H1 (cell line): ENCODE results near the gene CEP350. TPM values are rescaled to one million over a fixed set of nuclear protein-coding genes. Genes with fewer than 3 reads are reported as not detected.

Source experiments
- BACH1 ChIP-seq: IDR thresholded peaks from 2 replicates; pipeline ENCODE4 v1.6.1; 2012; ENCODE audit warnings: low read length, improper control_type of control experiment
- JUN ChIP-seq: IDR thresholded peaks from 2 replicates; pipeline ENCODE4 v1.6.1; 2011; ENCODE audit warnings: low read depth, mild to moderate bottlenecking, improper control_type of control experiment, low read length
- RXRA ChIP-seq: IDR thresholded peaks from 2 replicates; pipeline ENCODE4 v1.6.1; 2011; ENCODE audit warnings: low read depth, mild to moderate bottlenecking, low read length, moderate library complexity; ENCODE audit not compliant: insufficient read depth
- SUZ12 ChIP-seq: fragments of 200-600 bp; sonication (generic); IDR thresholded peaks from 2 replicates; pipeline ENCODE4 v1.6.1; 2012; ENCODE audit warnings: mild to moderate bottlenecking, inconsistent platforms, low read length, moderate library complexity, mixed read lengths
- TEAD4 ChIP-seq: IDR thresholded peaks from 2 replicates; pipeline ENCODE4 v1.6.1; 2012; ENCODE audit warnings: low read depth, low read length, inconsistent platforms, mixed read lengths
- polyA plus RNA-seq, 7 experiments: library from polyadenylated mRNA; depleted of rRNA in 3 of 7; stranded (reverse) in 5 of 7; unstranded in 2 of 7; fragments of >200 nt in 5 of 7; fragments of 200-250 nt in 2 of 7; gene quantifications; 1 replicate in 5 of 7; 2 replicates in 1 of 7; 4 replicates in 1 of 7; pipeline versions ENCODE4 v1.2.1 to v1.2.3, GENCODE V29; 2011 to 2013; ENCODE audit warnings: missing spikeins in 2 of 7, mixed read lengths in 2 of 7
- total RNA-seq: library from RNA; stranded (reverse); fragmentation: NEBNext Ultra II Directional; extraction: Animal tissue kit (Norgen Biotek cat#: 25700); gene quantifications from 2 replicates; pipeline ENCODE4 v1.2.1, GENCODE V29; 2021

CEP350 gene
- total and polyA plus RNA-seq, 2 of the 8 experiments (the other 6 are each of a cell fraction or from before 2014, with no cell fraction given): 5.6 to 39.4 TPM

GRCh38 chr1:180151508-180151907 is 196.9 kb downstream of the CEP350 start (continued):
- no peak for TF ChIP-seq TEAD4
- no peak for TF ChIP-seq SUZ12
- TF ChIP-seq RXRA: no peak
- no peak for TF ChIP-seq JUN
- no peak for TF ChIP-seq BACH1
